ENCODE data around the gene ZNF860.
A peak's percentile ranks its signal among the peaks of the same experiment; 100 is the strongest.

The ZNF860 gene

GRCh38 chr3:31947671-31948091 lies 33.9 kb upstream of the ZNF860 start:
- H3K4me1 ChIP-seq (ENCODE audit: insufficient read depth, low read length), result peaks cover 17% of the 10 kb centered on the region
- H3K27me3 ChIP-seq (ENCODE audit: insufficient read depth, low read length), result no peaks in the 10 kb centered on the region
- no peak overlapping the region for H3K9ac ChIP-seq (ENCODE audit: low read depth, low read length)
- H3K36me3 ChIP-seq (ENCODE audit: insufficient read depth, low read length), result peaks cover 10% of the 10 kb centered on the region; the same call in 1 of the 2 replicates
- no peak overlapping the region for H3K27ac ChIP-seq (ENCODE audit: low read depth, low read length)
- WGBS, result 75% methylated on average over 6 of the region's 6 CpGs
- H3K4me3 ChIP-seq (ENCODE audit: low read length), result no peak overlapping the region
- H3K9me3 ChIP-seq (ENCODE audit: insufficient read depth, low read depth, low read length), result peaks cover 12% of the 10 kb centered on the region

GRCh38 chr3:31948280-31948679 lies 33.3 kb upstream of the ZNF860 start:
- no peak overlapping the region for H3K4me3 ChIP-seq (ENCODE audit: low read length)
- peaks cover 10% of the 10 kb centered on the region; the same call in 1 of the 2 replicates for H3K36me3 ChIP-seq (ENCODE audit: insufficient read depth, low read length)
- no peak overlapping the region for H3K9ac ChIP-seq (ENCODE audit: low read depth, low read length)
- 89% methylated on average over 6 of the region's 6 CpGs for WGBS
- no peaks in the 10 kb centered on the region for H3K27me3 ChIP-seq (ENCODE audit: insufficient read depth, low read length)
- no peak overlapping the region for H3K27ac ChIP-seq (ENCODE audit: low read depth, low read length)
- peaks cover 17% of the 10 kb centered on the region for H3K4me1 ChIP-seq (ENCODE audit: insufficient read depth, low read length)
- H3K9me3 ChIP-seq (ENCODE audit: insufficient read depth, low read depth, low read length), result peaks cover 12% of the 10 kb centered on the region

- Histone ChIP-seq H3K9ac (ENCODE audit: low read depth, low read length) (no peak overlapping the region), H3K27ac (ENCODE audit: low read depth, low read length) (no peak overlapping the region)
- WGBS, result 95% methylated on average over 4 of the region's 4 CpGs
Observed at GRCh38 chr3:31952205-31952604, 29.3 kb upstream of the ZNF860 start.

GRCh38 chr3:31953091-31953490 lies 28.5 kb upstream of the ZNF860 start:
- no peak overlapping the region for H3K4me3 ChIP-seq (ENCODE audit: low read length)
- whole genome bisulfite sequencing, result 82% methylated on average over 7 of the region's 7 CpGs
- peaks cover 16% of the 10 kb centered on the region; the same call in 1 of the 2 replicates for H3K36me3 ChIP-seq (ENCODE audit: insufficient read depth, low read length)

More at GRCh38 chr3:31952205-31952604, 29.3 kb upstream of the ZNF860 start:
- Histone ChIP-seq H3K36me3 (ENCODE audit: insufficient read depth, low read length) (peaks cover 16% of the 10 kb centered on the region; the same call in 1 of the 2 replicates), H3K4me1 (ENCODE audit: insufficient read depth, low read length) (peaks cover 16% of the 10 kb centered on the region), H3K27me3 (ENCODE audit: insufficient read depth, low read length) (no peaks in the 10 kb centered on the region), H3K4me3 (ENCODE audit: low read length) (no peak overlapping the region), H3K9me3 (ENCODE audit: insufficient read depth, low read depth, low read length) (peaks cover 26% of the 10 kb centered on the region)

GRCh38 chr3:31953636-31954035 lies 27.9 kb upstream of the ZNF860 start:
- no peak overlapping the region for H3K27ac ChIP-seq (ENCODE audit: low read depth, low read length)
- H3K9me3 ChIP-seq (ENCODE audit: insufficient read depth, low read depth, low read length), result peaks cover 26% of the 10 kb centered on the region
- no peak overlapping the region for H3K4me3 ChIP-seq (ENCODE audit: low read length)
- no peaks in the 10 kb centered on the region for H3K27me3 ChIP-seq (ENCODE audit: insufficient read depth, low read length)
- H3K4me1 ChIP-seq (ENCODE audit: insufficient read depth, low read length), result peaks cover 12% of the 10 kb centered on the region
- peaks cover 16% of the 10 kb centered on the region; the same call in 1 of the 2 replicates for H3K36me3 ChIP-seq (ENCODE audit: insufficient read depth, low read length)
- WGBS, result 91% methylated on average over 2 of the region's 2 CpGs
- H3K9ac ChIP-seq (ENCODE audit: low read depth, low read length), result no peak overlapping the region

More at GRCh38 chr3:31953091-31953490, 28.5 kb upstream of the ZNF860 start:
- H3K27me3 ChIP-seq (ENCODE audit: insufficient read depth, low read length), result no peaks in the 10 kb centered on the region
- H3K9ac ChIP-seq (ENCODE audit: low read depth, low read length), result no peak overlapping the region
- H3K4me1 ChIP-seq (ENCODE audit: insufficient read depth, low read length), result peaks cover 12% of the 10 kb centered on the region
- H3K27ac ChIP-seq (ENCODE audit: low read depth, low read length), result no peak overlapping the region
- peaks cover 26% of the 10 kb centered on the region for H3K9me3 ChIP-seq (ENCODE audit: insufficient read depth, low read depth, low read length)

GRCh38 chr3:31955581-31955980 lies 26.0 kb upstream of the ZNF860 start:
- Histone ChIP-seq H3K4me3 (ENCODE audit: low read length) (no peak overlapping the region), H3K27me3 (ENCODE audit: insufficient read depth, low read length) (no peaks in the 10 kb centered on the region), H3K9me3 (ENCODE audit: insufficient read depth, low read depth, low read length) (peaks cover 18% of the 10 kb centered on the region), H3K4me1 (ENCODE audit: insufficient read depth, low read length) (peaks cover 31% of the 10 kb centered on the region), H3K27ac (ENCODE audit: low read depth, low read length) (no peak overlapping the region), H3K36me3 (ENCODE audit: insufficient read depth, low read length) (peaks cover 11% of the 10 kb centered on the region; the same call in 1 of the 2 replicates), H3K9ac (ENCODE audit: low read depth, low read length) (no peak overlapping the region)

- H3K27ac ChIP-seq (ENCODE audit: low read depth, low read length), result no peak overlapping the region
- H3K27me3 ChIP-seq (ENCODE audit: insufficient read depth, low read length), result no peaks in the 10 kb centered on the region
- peaks cover 14% of the 10 kb centered on the region for H3K9me3 ChIP-seq (ENCODE audit: insufficient read depth, low read depth, low read length)
- no peak overlapping the region for H3K4me3 ChIP-seq (ENCODE audit: low read length)
- no peak overlapping the region for H3K9ac ChIP-seq (ENCODE audit: low read depth, low read length)
- peaks cover 42% of the 10 kb centered on the region for H3K4me1 ChIP-seq (ENCODE audit: insufficient read depth, low read length)
- peaks cover 8% of the 10 kb centered on the region; the same call in 1 of the 2 replicates for H3K36me3 ChIP-seq (ENCODE audit: insufficient read depth, low read length)
- 93% methylated on average over 2 of the region's 3 CpGs for WGBS
Observed at GRCh38 chr3:31957106-31957505, 24.4 kb upstream of the ZNF860 start.

- Histone ChIP-seq H3K4me3 (ENCODE audit: low read length) (peak overlapping the region; percentile 36; the same call in 1 of the 2 replicates), H3K9ac (ENCODE audit: low read depth, low read length) (0 out of 2 replicates have a peak overlapping the region, but pooled peaks have one; percentile 32), H3K4me1 (ENCODE audit: insufficient read depth, low read length) (peaks cover 46% of the 10 kb centered on the region), H3K36me3 (ENCODE audit: insufficient read depth, low read length) (peaks cover 6% of the 10 kb centered on the region; the same call in 1 of the 2 replicates), H3K27ac (ENCODE audit: low read depth, low read length) (peak overlapping the region; percentile 89; the same call in 1 of the 2 replicates), H3K27me3 (ENCODE audit: insufficient read depth, low read length) (no peaks in the 10 kb centered on the region), H3K9me3 (ENCODE audit: insufficient read depth, low read depth, low read length) (peaks cover 14% of the 10 kb centered on the region)
- 89% methylated on average over 2 of the region's 3 CpGs for WGBS
Observed at GRCh38 chr3:31958701-31959152, 22.8 kb upstream of the ZNF860 start.

- Histone ChIP-seq H3K9ac (ENCODE audit: low read depth, low read length) (peak overlapping the region; percentile 32), H3K27ac (ENCODE audit: low read depth, low read length) (peak overlapping the region; percentile 89), H3K4me1 (ENCODE audit: insufficient read depth, low read length) (peaks cover 45% of the 10 kb centered on the region), H3K4me3 (ENCODE audit: low read length) (peak overlapping the region; percentile 36), H3K36me3 (ENCODE audit: insufficient read depth, low read length) (peaks cover 6% of the 10 kb centered on the region; the same call in 1 of the 2 replicates), H3K27me3 (ENCODE audit: insufficient read depth, low read length) (no peaks in the 10 kb centered on the region), H3K9me3 (ENCODE audit: insufficient read depth, low read depth, low read length) (peaks cover 14% of the 10 kb centered on the region)
- 78% methylated on average over 2 of the region's 2 CpGs for WGBS
Observed at GRCh38 chr3:31959251-31959650, 22.3 kb upstream of the ZNF860 start.

GRCh38 chr3:31959951-31960792 lies 21.4 kb upstream of the ZNF860 start:
- Histone ChIP-seq H3K9me3 (ENCODE audit: insufficient read depth, low read depth, low read length) (peaks cover 11% of the 10 kb centered on the region), H3K27ac (ENCODE audit: low read depth, low read length) (peak overlapping the region; percentile 89), H3K4me3 (ENCODE audit: low read length) (peak overlapping the region; percentile 36), H3K27me3 (ENCODE audit: insufficient read depth, low read length) (no peaks in the 10 kb centered on the region), H3K4me1 (ENCODE audit: insufficient read depth, low read length) (peaks cover 43% of the 10 kb centered on the region), H3K9ac (ENCODE audit: low read depth, low read length) (peak overlapping the region; percentile 56), H3K36me3 (ENCODE audit: insufficient read depth, low read length) (peaks cover 6% of the 10 kb centered on the region; the same call in 1 of the 2 replicates)
- 26% methylated on average over 7 of the region's 7 CpGs for WGBS

- Histone ChIP-seq H3K36me3 (ENCODE audit: insufficient read depth, low read length) (peaks cover 3% of the 10 kb centered on the region; the same call in 1 of the 2 replicates), H3K4me3 (ENCODE audit: low read length) (peak overlapping the region; percentile 36), H3K9ac (ENCODE audit: low read depth, low read length) (peak overlapping the region; percentile 56), H3K9me3 (ENCODE audit: insufficient read depth, low read depth, low read length) (peaks cover 3% of the 10 kb centered on the region), H3K27ac (ENCODE audit: low read depth, low read length) (peak overlapping the region; percentile 89), H3K4me1 (ENCODE audit: insufficient read depth, low read length) (peaks cover 43% of the 10 kb centered on the region), H3K27me3 (ENCODE audit: insufficient read depth, low read length) (no peaks in the 10 kb centered on the region)
- WGBS, result 57% methylated on average over 4 of the region's 4 CpGs
Observed at GRCh38 chr3:31960793-31961431, 20.6 kb upstream of the ZNF860 start.
